Measurements from ENCODE around the gene ARHGAP15.

DNA sequence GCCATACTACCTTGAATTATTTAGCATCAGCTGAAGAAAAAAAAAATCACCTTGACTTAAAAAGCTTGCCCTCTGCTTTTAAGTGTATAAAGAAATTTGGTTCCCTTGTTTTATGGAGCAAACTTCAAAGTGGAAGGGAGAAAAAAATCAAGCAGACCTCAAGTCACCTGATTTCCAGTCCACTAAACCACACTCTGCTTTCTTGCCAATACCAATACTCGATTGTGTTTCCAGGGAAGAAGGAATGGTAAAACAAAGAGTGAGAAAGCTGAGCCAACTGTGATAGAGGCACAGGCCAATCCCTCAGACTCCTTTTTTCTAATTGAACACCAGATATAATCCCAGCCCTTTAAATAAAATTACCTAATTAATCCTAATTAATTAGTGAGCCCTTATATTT is 587.3 kb downstream of the ARHGAP15 start:
- TF ChIP-seq CTCF (IDR thresholded peaks at IDR 0.05) (no peak), ZFX (IDR thresholded peaks at IDR 0.05; ENCODE audit: borderline replicate concordance) (no peak)

Data from 22Rv1 (cell line).